WTC11 (cell line): ENCODE results near the gene TUBGCP3. TPM values are rescaled to one million over a fixed set of nuclear protein-coding genes. Genes with fewer than 3 reads are reported as not detected.

Source experiments
- ATAC-seq: fragments of 200-7000 bp; cut with Tn5 transposase; 2 replicates; pipeline ENCODE4 v1.10.0; 2021; ENCODE audit warnings: mild to moderate bottlenecking, moderate library complexity
- CTCF ChIA-PET: fragments of 300-600 bp; sonication (Branson Sonifier 250); formaldehyde crosslinking; loops from one replicate; lab custom pipeline; 2021; ENCODE audit warnings: antibody characterized with exemption; lab: Charles Lee
- POLR2A ChIA-PET: fragments of 350-600 bp; sonication (Branson Sonifier 250); formaldehyde crosslinking; loops from one replicate; lab custom pipeline; 2021; ENCODE audit warnings: antibody characterized with exemption; lab: Charles Lee
- DNase-seq: peaks from one replicate; pipeline ENCODE4 v3.0.0; 2021; ENCODE audit warnings: low spot score
- H3K27ac Mint-ChIP-seq: 2 replicates; pipeline ENCODE4 v1.8.0; 2021; ENCODE audit warnings: mixed read lengths
- H3K27me3 Mint-ChIP-seq: 2 replicates; pipeline ENCODE4 v1.8.0; 2021; ENCODE audit warnings: low read depth, mild to moderate bottlenecking, moderate library complexity, mixed read lengths
- H3K36me3 Mint-ChIP-seq: 2 replicates; pipeline ENCODE4 v1.8.0; 2021; ENCODE audit warnings: mixed read lengths
- H3K4me1 Mint-ChIP-seq: 2 replicates; pipeline ENCODE4 v1.8.0; 2022; ENCODE audit warnings: mixed read lengths
- H3K4me3 Mint-ChIP-seq: 2 replicates; pipeline ENCODE4 v1.8.0; 2021; ENCODE audit warnings: mild to moderate bottlenecking, moderate library complexity, mixed read lengths
- H3K9me3 Mint-ChIP-seq: 2 replicates; pipeline ENCODE4 v1.8.0; 2021; ENCODE audit warnings: mixed read lengths
- ATF1 ChIP-seq: sonication (generic); formaldehyde crosslinking; IDR thresholded peaks from 2 replicates; pipeline ENCODE4 v1.8.1; 2023; ENCODE audit warnings: mild to moderate bottlenecking, moderate library complexity, missing genetic modification reagents
- CDX4 ChIP-seq: fragments of 250-450 bp; sonication (Bioruptor Pico); IDR thresholded peaks from 2 replicates; pipeline ENCODE4 v1.9.0; 2021; ENCODE audit warnings: moderate library complexity, mild to moderate bottlenecking, inconsistent platforms, borderline replicate concordance
- GRHL2 ChIP-seq: fragments of 250-450 bp; sonication (Bioruptor Pico); IDR thresholded peaks from 2 replicates; pipeline ENCODE4 v1.8.0; 2022; ENCODE audit warnings: mild to moderate bottlenecking, moderate library complexity; ENCODE audit not compliant: insufficient replicate concordance, severe bottlenecking
- GTF2I ChIP-seq: fragments of 250-450 bp; sonication (Bioruptor Pico); conservative IDR thresholded peaks from 2 replicates; pipeline ENCODE4 v1.4.0; 2021; ENCODE audit warnings: mild to moderate bottlenecking
- HMGA2 ChIP-seq: fragments of 250-450 bp; sonication (Bioruptor Pico); IDR thresholded peaks from 2 replicates; pipeline ENCODE4 v1.4.0; 2021; ENCODE audit warnings: mild to moderate bottlenecking, moderate library complexity
- IRF2 ChIP-seq: sonication (generic); formaldehyde crosslinking; IDR thresholded peaks from 2 replicates; pipeline ENCODE4 v1.8.0; 2022; ENCODE audit warnings: low read depth, missing genetic modification reagents, borderline replicate concordance
- MLX ChIP-seq: sonication (generic); formaldehyde crosslinking; IDR thresholded peaks from 2 replicates; pipeline ENCODE4 v1.8.1; 2023; ENCODE audit warnings: mild to moderate bottlenecking, missing genetic modification reagents, moderate library complexity
- NFATC4 ChIP-seq: fragments of 250-450 bp; sonication (Bioruptor Pico); IDR thresholded peaks from 2 replicates; pipeline ENCODE4 v1.9.0; 2021; ENCODE audit warnings: mild to moderate bottlenecking
- NFYB ChIP-seq: sonication (generic); formaldehyde crosslinking; conservative IDR thresholded peaks from 2 replicates; pipeline ENCODE4 v1.8.0; 2022; ENCODE audit warnings: low read depth, missing genetic modification reagents
- NR1H2 ChIP-seq: sonication (generic); formaldehyde crosslinking; IDR thresholded peaks from 2 replicates; pipeline ENCODE4 v1.9.0; 2021; ENCODE audit warnings: mild to moderate bottlenecking, moderate library complexity, missing genetic modification reagents
- NR3C1 ChIP-seq: sonication (generic); formaldehyde crosslinking; conservative IDR thresholded peaks from 2 replicates; pipeline ENCODE4 v1.8.1; 2023; ENCODE audit warnings: low read depth, mild to moderate bottlenecking, missing genetic modification reagents
- OVOL2 ChIP-seq: fragments of 250-450 bp; sonication (Bioruptor Pico); IDR thresholded peaks from 2 replicates; pipeline ENCODE4 v1.9.0; 2021; ENCODE audit warnings: mild to moderate bottlenecking, borderline replicate concordance
- PREB ChIP-seq: sonication (generic); formaldehyde crosslinking; IDR thresholded peaks from 2 replicates; pipeline ENCODE4 v1.8.1; 2022; ENCODE audit warnings: mild to moderate bottlenecking, missing genetic modification reagents, moderate library complexity, borderline replicate concordance
- PRRX2 ChIP-seq: fragments of 250-450 bp; sonication (Bioruptor Pico); IDR thresholded peaks from 2 replicates; pipeline ENCODE4 v1.8.0; 2021; ENCODE audit warnings: mild to moderate bottlenecking
- SMAD3 ChIP-seq: sonication (generic); formaldehyde crosslinking; IDR thresholded peaks from 2 replicates; pipeline ENCODE4 v1.8.0; 2022; ENCODE audit warnings: missing genetic modification reagents, mild to moderate bottlenecking, borderline replicate concordance
- SOX15 ChIP-seq: fragments of 250-450 bp; sonication (Bioruptor Pico); IDR thresholded peaks from 2 replicates; pipeline ENCODE4 v1.9.0; 2021; ENCODE audit warnings: mild to moderate bottlenecking
- STAT6 ChIP-seq: sonication (generic); formaldehyde crosslinking; conservative IDR thresholded peaks from 2 replicates; pipeline ENCODE4 v1.8.1; 2023; ENCODE audit warnings: mild to moderate bottlenecking, low read depth, missing genetic modification reagents, moderate library complexity
- USF1 ChIP-seq: sonication (generic); formaldehyde crosslinking; IDR thresholded peaks from 2 replicates; pipeline ENCODE4 v1.8.0; 2022; ENCODE audit warnings: mild to moderate bottlenecking, missing genetic modification reagents
- USF2 ChIP-seq: sonication (generic); formaldehyde crosslinking; IDR thresholded peaks from 2 replicates; pipeline ENCODE4 v1.8.1; 2023; ENCODE audit warnings: mild to moderate bottlenecking, missing genetic modification reagents, moderate library complexity
- ZNF121 ChIP-seq: sonication (generic); formaldehyde crosslinking; IDR thresholded peaks from 2 replicates; pipeline ENCODE4 v1.8.0; 2023; ENCODE audit warnings: missing genetic modification reagents
- ZNF138 ChIP-seq: sonication (generic); formaldehyde crosslinking; conservative IDR thresholded peaks from 2 replicates; pipeline ENCODE4 v1.8.1; 2022; ENCODE audit warnings: mild to moderate bottlenecking, moderate library complexity, missing genetic modification reagents
- ZNF263 ChIP-seq: sonication (generic); formaldehyde crosslinking; IDR thresholded peaks from 2 replicates; pipeline ENCODE4 v1.8.1; 2022; ENCODE audit warnings: low read depth, mild to moderate bottlenecking, moderate library complexity, missing genetic modification reagents
- ZNF317 ChIP-seq: sonication (generic); formaldehyde crosslinking; IDR thresholded peaks from 2 replicates; pipeline ENCODE4 v1.8.1; 2023; ENCODE audit warnings: low read depth, mild to moderate bottlenecking, moderate library complexity, missing genetic modification reagents, borderline replicate concordance
- total RNA-seq: library from RNA; stranded (reverse); gene quantifications from 3 replicates; pipeline ENCODE4 v1.2.3, GENCODE V29; 2021
- TF ChIP-seq, protein P1 (sequence below): sonication (generic); formaldehyde crosslinking; conservative IDR thresholded peaks from 2 replicates; pipeline ENCODE4 v1.8.1; 2022; ENCODE audit warnings: mild to moderate bottlenecking, missing genetic modification reagents

The TUBGCP3 gene
- total RNA-seq, 1 experiment from 2014 or later = 29.9 TPM

- TF ChIP-seq STAT6 (CRISPR knock-in tag) (no peak), NFYB (CRISPR knock-in tag) (no peak), NR1H2 (CRISPR knock-in tag) (no peak), ZNF263 (CRISPR knock-in tag) (no peak), MLX (CRISPR knock-in tag) (no peak), NR3C1 (no peak), ATF1 (CRISPR knock-in tag) (no peak), ZNF138 (CRISPR knock-in tag) (no peak), USF1 (CRISPR knock-in tag) (no peak), PREB (CRISPR knock-in tag) (no peak), NFATC4 (CRISPR knock-in tag) (no peak), PRRX2 (no peak)
Observed at GRCh38 chr13:112529216-112529615, 58.7 kb downstream of the TUBGCP3 start (continued).

DNA sequence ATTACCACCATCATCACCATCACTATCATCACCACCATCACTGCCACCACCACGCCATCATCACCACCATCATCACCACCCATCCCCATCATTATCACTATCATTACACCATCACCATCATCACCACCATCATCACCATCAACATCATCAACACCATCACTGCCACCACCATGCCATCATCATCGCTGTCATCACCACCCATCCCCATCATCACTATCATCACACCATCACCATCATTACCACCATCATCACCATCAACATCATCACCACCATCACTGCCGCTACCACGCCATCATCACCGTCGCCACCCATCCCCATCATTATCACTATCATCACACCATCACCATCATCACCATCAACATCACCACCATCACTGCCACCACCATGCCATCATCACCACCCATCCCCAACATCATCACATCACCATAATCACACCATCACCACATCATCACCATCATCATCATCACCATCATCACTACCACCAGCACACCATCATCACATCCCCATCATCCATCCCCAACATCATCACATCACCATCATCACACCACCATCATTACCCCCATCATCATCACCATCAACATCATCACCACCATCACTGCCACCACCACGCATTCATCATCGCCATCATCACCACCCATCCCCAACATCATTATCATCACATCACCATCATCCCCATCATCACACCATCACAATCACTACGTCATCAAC, 61.7 kb downstream of the TUBGCP3 start:
- H3K27ac Mint-ChIP-seq = no peak overlapping the region
- no peak overlapping the region for H3K4me3 Mint-ChIP-seq
- H3K27me3 Mint-ChIP-seq = no peaks in the 10 kb centered on the region
- peaks cover 3% of the 10 kb centered on the region; the same call in 1 of the 2 replicates for H3K36me3 Mint-ChIP-seq
- ChIA-PET CTCF (no interaction called here), POLR2A (no interaction called here)
- H3K9me3 Mint-ChIP-seq = no peaks in the 10 kb centered on the region
- TF ChIP-seq NFYB (CRISPR knock-in tag) (no peak), ZNF263 (CRISPR knock-in tag) (no peak), OVOL2 (CRISPR knock-in tag) (no peak), GTF2I (no peak), SOX15 (CRISPR knock-in tag) (no peak)
- ATAC-seq (no peak), DNase-seq (no peak)
- no peaks in the 10 kb centered on the region for H3K4me1 Mint-ChIP-seq

GRCh38 chr13:112525356-112525945, 62.5 kb downstream of the TUBGCP3 start:
- H3K4me3 Mint-ChIP-seq = no peak overlapping the region
- ChIA-PET POLR2A (no interaction called here), CTCF (no interaction called here)
- ATAC-seq = no peak
- no peaks in the 10 kb centered on the region for H3K27me3 Mint-ChIP-seq
- H3K9me3 Mint-ChIP-seq = no peaks in the 10 kb centered on the region
- peaks cover 3% of the 10 kb centered on the region; the same call in 1 of the 2 replicates for H3K36me3 Mint-ChIP-seq
- no peak overlapping the region for H3K27ac Mint-ChIP-seq
- H3K4me1 Mint-ChIP-seq = no peaks in the 10 kb centered on the region
- DNase-seq = no peak
- TF ChIP-seq OVOL2 (CRISPR knock-in tag) = no peak
- no peak for TF ChIP-seq ZNF121 (CRISPR knock-in tag)
- no peak for TF ChIP-seq NR1H2 (CRISPR knock-in tag)
- TF ChIP-seq CDX4 (CRISPR knock-in tag) = no peak
- no peak for TF ChIP-seq SMAD3 (CRISPR knock-in tag)
- no peak for TF ChIP-seq NFYB (CRISPR knock-in tag)
- no peak for TF ChIP-seq IRF2 (CRISPR knock-in tag)
- no peak for TF ChIP-seq GTF2I
- TF ChIP-seq USF2 = no peak
- TF ChIP-seq, protein P1, sequence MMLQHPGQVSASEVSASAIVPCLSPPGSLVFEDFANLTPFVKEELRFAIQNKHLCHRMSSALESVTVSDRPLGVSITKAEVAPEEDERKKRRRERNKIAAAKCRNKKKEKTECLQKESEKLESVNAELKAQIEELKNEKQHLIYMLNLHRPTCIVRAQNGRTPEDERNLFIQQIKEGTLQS (CRISPR knock-in tag) = no peak
- TF ChIP-seq ZNF317 (CRISPR knock-in tag) = no peak
- no peak for TF ChIP-seq GRHL2 (CRISPR knock-in tag)
- TF ChIP-seq HMGA2 (CRISPR knock-in tag) = no peak
